Neural cell (in vitro differentiated cells): ENCODE results near the gene FOXE1.

Source experiments
- CTCF ChIP-seq: fragments of 450-650 bp; IDR thresholded peaks from 2 replicates; pipeline ENCODE4 v1.5.1; 2014; ENCODE audit warnings: antibody characterized with exemption, mild to moderate bottlenecking, moderate library complexity; ENCODE audit not compliant: poor library complexity, severe bottlenecking
- EP300 ChIP-seq: fragments of 450-650 bp; conservative IDR thresholded peaks from 2 replicates; pipeline ENCODE4 v1.6.1; 2014; ENCODE audit warnings: antibody characterized with exemption, mild to moderate bottlenecking, moderate library complexity; ENCODE audit not compliant: poor library complexity, severe bottlenecking
- RAD21 ChIP-seq: fragments of 450-650 bp; conservative IDR thresholded peaks from 2 replicates; pipeline ENCODE4 v1.6.1; 2014; ENCODE audit warnings: antibody characterized with exemption, mild to moderate bottlenecking, moderate library complexity
- SMC3 ChIP-seq: fragments of 450-650 bp; conservative IDR thresholded peaks from 2 replicates; pipeline ENCODE4 v1.6.1; 2014; ENCODE audit warnings: antibody characterized with exemption, mild to moderate bottlenecking, moderate library complexity; ENCODE audit not compliant: poor library complexity

DNA sequence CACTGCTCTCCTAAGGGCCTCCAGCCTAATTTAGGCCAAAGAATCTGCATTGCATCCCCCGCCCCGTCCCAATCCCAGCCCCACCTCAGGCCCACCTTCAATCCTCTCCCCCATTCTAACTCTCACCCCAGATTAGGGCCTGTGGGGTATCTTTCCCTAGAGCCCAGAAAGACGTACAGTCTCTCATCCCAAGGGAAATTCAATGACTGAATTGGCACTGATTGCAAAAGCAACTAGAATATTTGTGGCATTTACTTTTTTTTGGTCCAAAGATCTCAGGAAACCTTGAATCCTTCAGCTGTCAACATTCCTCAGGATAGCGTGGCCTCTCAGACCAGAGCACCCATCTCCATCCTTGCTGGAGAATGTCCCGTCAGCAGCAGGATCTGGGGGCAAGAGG lies 38.7 kb downstream of the FOXE1 start:
- TF ChIP-seq CTCF (no peak), RAD21 (no peak), SMC3 (no peak), EP300 (no peak)
